Left lung (tissue), 10 donors: ENCODE measurements around the gene SLC4A11. TPM values are rescaled to one million over a fixed set of nuclear protein-coding genes. Genes with fewer than 3 reads are reported as not detected.
A peak's percentile ranks its signal among the peaks of the same experiment; 100 is the strongest.

ENCODE experiments used
- ATAC-seq: fragments of 200-7000 bp; cut with Tn5 transposase; one replicate; pipeline ENCODE4 v1.9.1; 2020; ENCODE audit warnings: moderate library complexity
- DNase-seq, 4 donors: peaks; one replicate each; pipeline ENCODE4 v3.0.0-alpha.2; 2013 to 2020
- H3K27ac ChIP-seq, 2 donors: fragments of 200-600 bp; sonication (generic) in 1 of 2; one replicate each; pipeline versions ENCODE4 v1.5.0 to v1.8.0; 2020 to 2021
- H3K27me3 ChIP-seq, 2 donors: fragments of 200-600 bp; sonication (generic) in 1 of 2; one replicate each; pipeline versions ENCODE4 v1.5.0 to v1.8.0; 2020 to 2021
- H3K36me3 ChIP-seq, 2 donors: fragments of 200-600 bp; sonication (generic) in 1 of 2; one replicate each; pipeline versions ENCODE4 v1.5.0 to v1.8.0; 2020 to 2021
- H3K4me1 ChIP-seq, 2 donors: fragments of 200-600 bp; one replicate each; pipeline ENCODE4 v1.8.0; 2021
- H3K4me3 ChIP-seq, 2 donors: fragments of 200-600 bp; sonication (generic) in 1 of 2; one replicate each; pipeline versions ENCODE4 v1.5.0 to v1.8.0; 2020 to 2021; ENCODE audit warnings: mild to moderate bottlenecking in 1 of 2
- H3K9me3 ChIP-seq, 2 donors: fragments of 200-600 bp; sonication (generic) in 1 of 2; one replicate each; pipeline versions ENCODE4 v1.5.0 to v1.8.0; 2020 to 2021
- CTCF ChIP-seq, 2 donors: fragments of 200-600 bp; sonication (generic) in 1 of 2; IDR thresholded peaks; one replicate each; pipeline versions ENCODE4 v1.5.0 to v1.8.0; 2021; ENCODE audit warnings: antibody characterized with exemption in 2 of 2
- intact Hi-C, 2 donors: fragments of 100-400 bp; cut with DNase I; formaldehyde crosslinking; loops; one replicate each; pipeline versions ENCODE4 v1.11.2 to v1.14.2; 2022
- polyA plus RNA-seq, 6 donors: library from polyadenylated mRNA; unstranded; fragments of 120-200 nt; gene quantifications; one replicate each; pipeline ENCODE4 v1.2.1, GENCODE V29; 2013; ENCODE audit not compliant: insufficient read length in 6 of 6
- total RNA-seq, 2 donors: library from RNA; stranded (reverse); fragmentation: NEBNext Ultra II Directional; extraction: Animal tissue kit (Norgen Biotek cat#: 25700); gene quantifications; one replicate each; pipeline ENCODE4 v1.2.1, GENCODE V29; 2021
- donor health status: DM: no; HTN: yes; CAD: no.
- donor health status: DM: no; HTN: no; CAD: no.

Gene SLC4A11
- total and polyA plus RNA-seq, 8 donors: 0.44 to 4.8 (median 0.96) TPM

- ATAC-seq: no peak
- no peak for TF ChIP-seq CTCF (IDR thresholded peaks at IDR 0.05)
- Histone ChIP-seq H3K27me3 (peaks cover 0 to 90% of the 10 kb centered on the region in 2 donors), H3K9me3 (no peaks in the 10 kb centered on the region), H3K36me3 (no peaks in the 10 kb centered on the region), H3K4me1 (peaks cover 3 to 20% of the 10 kb centered on the region in 2 donors), H3K27ac (no peak overlapping the region), H3K4me3 (no peak overlapping the region)
- DNase-seq: no peak
- intact Hi-C loops: no loop called here
Observed at GRCh38 chr20:3243718-3244358, 4.8 kb upstream of the SLC4A11 start.

GRCh38 chr20:3242172-3242692, 3.2 kb upstream of the SLC4A11 start:
- no peak for TF ChIP-seq CTCF (IDR thresholded peaks at IDR 0.05)
- H3K27me3 ChIP-seq: peaks cover 13 to 90% of the 10 kb centered on the region in 2 donors
- no peak overlapping the region for H3K27ac ChIP-seq
- no peak overlapping the region for H3K4me3 ChIP-seq
- DNase-seq: no peak
- H3K4me1 ChIP-seq: peaks cover 8 to 28% of the 10 kb centered on the region in 2 donors
- H3K9me3 ChIP-seq: no peaks in the 10 kb centered on the region
- no peak for ATAC-seq
- no peaks in the 10 kb centered on the region for H3K36me3 ChIP-seq
- intact Hi-C loops: no loop called here

GRCh38 chr20:3240776-3241363, 1.9 kb upstream of the SLC4A11 start:
- H3K4me3 ChIP-seq: no peak overlapping the region
- H3K4me1 ChIP-seq: peaks cover 8 to 28% of the 10 kb centered on the region in 2 donors
- intact Hi-C loops: no loop called here
- H3K9me3 ChIP-seq: no peaks in the 10 kb centered on the region
- ATAC-seq: no peak
- no peak overlapping the region for H3K27ac ChIP-seq
- TF ChIP-seq CTCF (IDR thresholded peaks at IDR 0.05): no peak
- H3K36me3 ChIP-seq: no peaks in the 10 kb centered on the region
- DNase-seq: peak in 1 of 4 donors; percentile 37
- peaks cover 19 to 93% of the 10 kb centered on the region in 2 donors for H3K27me3 ChIP-seq

- H3K4me3 ChIP-seq: peak overlapping the region; percentile 73 to 79
- H3K9me3 ChIP-seq: no peaks in the 10 kb centered on the region
- ATAC-seq (peak; percentile 38), DNase-seq (peak in 1 of 4 donors; percentile 77)
- no peak overlapping the region for H3K27ac ChIP-seq
- H3K27me3 ChIP-seq: peaks cover 19 to 100% of the 10 kb centered on the region in 2 donors
- H3K4me1 ChIP-seq: peaks cover 8 to 28% of the 10 kb centered on the region in 2 donors
- intact Hi-C loops: no loop called here
- no peaks in the 10 kb centered on the region for H3K36me3 ChIP-seq
- TF ChIP-seq CTCF (IDR thresholded peaks at IDR 0.05): no peak
Observed at GRCh38 chr20:3239867-3240775, 1.1 kb upstream of the SLC4A11 start.
